Smooth muscle cell (in vitro differentiated cells): ENCODE results near the gene KREMEN2. TPM values are rescaled to one million over a fixed set of nuclear protein-coding genes. Genes with fewer than 3 reads are reported as not detected.
"Not testable (repeated sequence)": the region's sequence is repeated elsewhere in the genome, so short reads cannot be mapped to it uniquely, and the experiment has no call there.

Source experiments
- DNase-seq: peaks from one replicate; lab custom pipeline; 2025; ENCODE audit not compliant: unreplicated experiment; lab: John Stamatoyannopoulos, UW
- H2AFZ ChIP-seq: fragments of 200-600 bp; sonication (generic); 2 replicates; pipeline ENCODE4 v1.6.0; 2016; ENCODE audit warnings: antibody characterized with exemption, low read depth, mild to moderate bottlenecking
- H3F3A ChIP-seq: fragments of 200-600 bp; sonication (generic); 2 replicates; pipeline ENCODE4 v1.6.0; 2017; ENCODE audit warnings: antibody characterized with exemption, low read depth
- H3K27ac ChIP-seq: fragments of 200-600 bp; sonication (generic); 2 replicates; pipeline ENCODE4 v1.5.1; 2016; ENCODE audit warnings: low read depth, mild to moderate bottlenecking
- H3K27me3 ChIP-seq: fragments of 200-600 bp; sonication (generic); 2 replicates; pipeline ENCODE4 v1.6.1; 2016; ENCODE audit warnings: low read depth, mild to moderate bottlenecking
- H3K36me3 ChIP-seq: fragments of 200-600 bp; sonication (generic); 2 replicates; pipeline ENCODE4 v1.5.1; 2016; ENCODE audit warnings: low read depth
- H3K4me1 ChIP-seq: fragments of 200-600 bp; sonication (generic); 2 replicates; pipeline ENCODE4 v1.5.1; 2016; ENCODE audit warnings: low read depth
- H3K4me2 ChIP-seq: fragments of 200-600 bp; sonication (generic); 2 replicates; pipeline ENCODE4 v1.6.0; 2016; ENCODE audit warnings: mild to moderate bottlenecking
- H3K4me3 ChIP-seq: fragments of 200-600 bp; sonication (generic); 2 replicates; pipeline ENCODE4 v1.5.1; 2016; ENCODE audit warnings: mild to moderate bottlenecking
- H3K79me2 ChIP-seq: fragments of 200-600 bp; sonication (generic); 2 replicates; pipeline ENCODE4 v1.6.0; 2016; ENCODE audit warnings: low read depth, mild to moderate bottlenecking
- H3K9ac ChIP-seq: fragments of 200-600 bp; sonication (generic); 2 replicates; pipeline ENCODE4 v1.6.0; 2016; ENCODE audit warnings: low read depth
- H3K9me3 ChIP-seq: fragments of 200-600 bp; sonication (generic); replicated peaks from 2 replicates; pipeline ENCODE4 v1.5.1; 2016; ENCODE audit warnings: low read depth
- H4K20me1 ChIP-seq: fragments of 200-600 bp; sonication (generic); 2 replicates; pipeline ENCODE4 v1.6.0; 2016; ENCODE audit warnings: low read depth
- CTCF ChIP-seq: fragments of 200-600 bp; sonication (generic); IDR thresholded peaks from 2 replicates; pipeline ENCODE4 v1.5.1; 2017; ENCODE audit warnings: borderline replicate concordance, mild to moderate bottlenecking, antibody characterized with exemption; ENCODE audit not compliant: insufficient read depth, poor library complexity, severe bottlenecking
- WGBS: methylation state at CpG from one replicate; pipeline ENCODE4 v1.1.7; 2016; ENCODE audit warnings: low lambda C conversion rate; 5-methylcytosine and 5-hydroxymethylcytosine counted together
- polyA plus RNA-seq: library from polyadenylated mRNA; unstranded; fragments of >200 nt; fragmentation: Nextera tagmentation; extraction: Ambion mirVana; gene quantifications from 2 replicates; pipeline ENCODE4 v1.2.1, GENCODE V29; 2016
- total RNA-seq: library from RNA; depleted of rRNA; stranded (reverse); fragments of >200 nt; gene quantifications from 2 replicates; pipeline ENCODE4 v1.2.3, GENCODE V29; 2014

Gene KREMEN2
- total and polyA plus RNA-seq, 2 experiments from 2014 or later: 0.27 to 2.0 TPM

DNA sequence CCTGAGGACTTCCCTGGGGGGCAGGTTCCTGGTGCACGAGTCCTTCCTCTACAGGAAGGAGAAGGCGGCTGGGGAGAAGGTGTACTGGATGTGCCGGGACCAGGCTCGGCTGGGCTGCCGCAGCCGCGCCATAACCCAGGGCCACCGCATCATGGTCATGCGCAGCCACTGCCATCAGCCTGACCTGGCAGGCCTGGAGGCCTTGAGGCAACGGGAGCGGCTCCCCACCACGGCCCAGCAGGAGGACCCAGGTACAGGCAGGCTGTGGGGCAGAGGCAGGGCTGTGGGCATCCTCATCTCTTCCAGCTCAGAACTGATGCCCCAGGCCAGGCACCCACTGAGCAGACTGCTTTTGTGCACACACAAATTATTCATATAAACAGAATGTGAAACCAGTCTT lies 25.9 kb upstream of the KREMEN2 start:
- H3K4me3 ChIP-seq: no peak overlapping the region
- no peak for TF ChIP-seq CTCF
- peaks cover 6% of the 10 kb centered on the region for H3K36me3 ChIP-seq
- no peak overlapping the region for H3K27ac ChIP-seq
- H3K9me3 ChIP-seq: no peaks in the 10 kb centered on the region
- DNase-seq: no peak
- H3K9ac ChIP-seq: no peak overlapping the region
- no peaks in the 10 kb centered on the region for H3K27me3 ChIP-seq
- H3K4me2 ChIP-seq: no peak overlapping the region
- H3K79me2 ChIP-seq: no peaks in the 10 kb centered on the region
- H3K4me1 ChIP-seq: no peaks in the 10 kb centered on the region
- H2AFZ ChIP-seq: no peak overlapping the region
- WGBS: 98% methylated on average over 12 of the region's 12 CpGs
- H3F3A ChIP-seq: no peaks in the 10 kb centered on the region
- no peaks in the 10 kb centered on the region for H4K20me1 ChIP-seq

- no peaks in the 10 kb centered on the region for H3K9me3 ChIP-seq
- no peaks in the 10 kb centered on the region for H3K4me1 ChIP-seq
- no peak overlapping the region for H3K9ac ChIP-seq
- no peak for TF ChIP-seq CTCF
- H3K79me2 ChIP-seq: no peaks in the 10 kb centered on the region
- H2AFZ ChIP-seq: no peak overlapping the region
- no peaks in the 10 kb centered on the region for H4K20me1 ChIP-seq
- peaks cover 6% of the 10 kb centered on the region for H3K36me3 ChIP-seq
- H3K4me3 ChIP-seq: no peak overlapping the region
- no peaks in the 10 kb centered on the region for H3K27me3 ChIP-seq
- no peak for DNase-seq
- H3F3A ChIP-seq: no peaks in the 10 kb centered on the region
- no peak overlapping the region for H3K4me2 ChIP-seq
- H3K27ac ChIP-seq: no peak overlapping the region
- 87% methylated on average over 2 of the region's 2 CpGs for WGBS
Measured at GRCh38 chr16:2939968-2940367, 24.1 kb upstream of the KREMEN2 start.

GRCh38 chr16:2942045-2942444 lies 22.0 kb upstream of the KREMEN2 start:
- no peaks in the 10 kb centered on the region for H4K20me1 ChIP-seq
- H3K4me3 ChIP-seq: no peak overlapping the region
- no peaks in the 10 kb centered on the region for H3K79me2 ChIP-seq
- no peaks in the 10 kb centered on the region for H3K9me3 ChIP-seq
- H3K27me3 ChIP-seq: no peaks in the 10 kb centered on the region
- H3K27ac ChIP-seq: no peak overlapping the region
- peaks cover 6% of the 10 kb centered on the region for H3K36me3 ChIP-seq
- no peak overlapping the region for H3K9ac ChIP-seq
- H3K4me2 ChIP-seq: no peak overlapping the region
- no peak for TF ChIP-seq CTCF
- H2AFZ ChIP-seq: no peak overlapping the region
- H3K4me1 ChIP-seq: no peaks in the 10 kb centered on the region
- 96% methylated on average over 4 of the region's 4 CpGs for WGBS
- no peaks in the 10 kb centered on the region for H3F3A ChIP-seq
- no peak for DNase-seq

DNA sequence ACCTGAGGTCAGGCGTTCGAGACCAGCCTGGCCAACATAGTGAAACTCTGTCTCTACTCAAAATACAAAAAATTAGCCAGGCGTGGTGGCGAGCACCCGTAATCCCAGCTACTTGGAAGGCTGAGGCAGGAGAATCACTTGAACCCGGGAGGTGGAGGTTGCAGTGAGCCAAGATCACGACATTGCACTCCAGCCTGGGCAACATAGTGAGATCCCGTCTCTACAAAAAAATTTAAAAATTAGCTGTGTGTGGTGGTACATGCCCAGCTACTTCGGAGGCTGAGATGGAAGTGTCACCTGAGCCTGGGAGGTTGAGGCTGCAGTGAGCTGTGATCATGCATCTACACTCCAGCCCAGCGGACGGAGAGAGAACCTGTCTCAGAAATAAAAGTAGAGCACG lies 20.4 kb upstream of the KREMEN2 start:
- not testable (repeated sequence) for H3K4me3 ChIP-seq, H3K36me3 ChIP-seq, H4K20me1 ChIP-seq, H2AFZ ChIP-seq, H3K79me2 ChIP-seq, H3K4me1 ChIP-seq, H3K27ac ChIP-seq, H3K9me3 ChIP-seq, H3K27me3 ChIP-seq, DNase-seq, H3K9ac ChIP-seq, H3F3A ChIP-seq, H3K4me2 ChIP-seq
- WGBS: 97% methylated on average over 12 of the region's 12 CpGs
